ENCODE results near the gene C3orf33. TPM values are rescaled to one million over a fixed set of nuclear protein-coding genes. Genes with fewer than 3 reads are reported as not detected.

The C3orf33 gene
- total and polyA plus RNA-seq, 9 of the 15 experiments (the other 6 are each of a cell fraction or from before 2014, with no cell fraction given) = 4.1 to 10.2 (median 6.0) TPM

DNA sequence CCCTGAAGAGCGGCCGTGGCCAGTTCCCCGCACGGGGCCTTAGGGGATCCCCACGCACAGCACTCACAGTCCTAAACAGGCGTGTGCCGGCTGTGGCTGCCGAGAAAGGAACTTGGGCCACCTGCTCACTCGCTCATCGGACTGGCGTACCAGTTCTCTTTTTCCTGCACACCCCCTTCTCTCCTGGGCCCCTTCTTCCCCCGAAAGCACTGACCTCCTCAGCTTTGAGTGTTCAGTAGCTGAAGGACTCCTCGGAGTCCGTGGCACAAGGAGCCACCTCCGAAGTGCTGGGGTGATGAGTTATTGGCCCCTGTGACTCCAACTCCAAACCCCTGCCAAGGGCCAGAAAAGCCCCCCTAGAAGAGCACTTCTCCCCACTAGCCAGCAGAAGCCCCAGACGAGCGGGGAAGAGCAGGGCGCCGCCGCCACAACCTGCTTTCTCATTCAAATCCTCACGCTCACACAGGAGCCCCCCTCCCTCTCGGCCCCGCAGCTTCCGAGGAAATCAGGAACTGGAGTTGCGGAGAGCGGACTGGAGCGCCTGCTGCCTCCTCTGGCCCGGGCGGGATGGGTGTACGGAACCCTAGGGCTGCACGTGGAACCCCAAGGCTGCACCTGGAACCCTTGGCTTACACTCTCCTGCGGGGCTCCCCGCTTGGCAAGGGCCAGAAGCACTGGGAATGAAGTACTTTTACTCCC is 61.3 kb downstream of the C3orf33 start, which contains the start of gene PLCH1 (continued):
- TF ChIP-seq, protein P1, sequence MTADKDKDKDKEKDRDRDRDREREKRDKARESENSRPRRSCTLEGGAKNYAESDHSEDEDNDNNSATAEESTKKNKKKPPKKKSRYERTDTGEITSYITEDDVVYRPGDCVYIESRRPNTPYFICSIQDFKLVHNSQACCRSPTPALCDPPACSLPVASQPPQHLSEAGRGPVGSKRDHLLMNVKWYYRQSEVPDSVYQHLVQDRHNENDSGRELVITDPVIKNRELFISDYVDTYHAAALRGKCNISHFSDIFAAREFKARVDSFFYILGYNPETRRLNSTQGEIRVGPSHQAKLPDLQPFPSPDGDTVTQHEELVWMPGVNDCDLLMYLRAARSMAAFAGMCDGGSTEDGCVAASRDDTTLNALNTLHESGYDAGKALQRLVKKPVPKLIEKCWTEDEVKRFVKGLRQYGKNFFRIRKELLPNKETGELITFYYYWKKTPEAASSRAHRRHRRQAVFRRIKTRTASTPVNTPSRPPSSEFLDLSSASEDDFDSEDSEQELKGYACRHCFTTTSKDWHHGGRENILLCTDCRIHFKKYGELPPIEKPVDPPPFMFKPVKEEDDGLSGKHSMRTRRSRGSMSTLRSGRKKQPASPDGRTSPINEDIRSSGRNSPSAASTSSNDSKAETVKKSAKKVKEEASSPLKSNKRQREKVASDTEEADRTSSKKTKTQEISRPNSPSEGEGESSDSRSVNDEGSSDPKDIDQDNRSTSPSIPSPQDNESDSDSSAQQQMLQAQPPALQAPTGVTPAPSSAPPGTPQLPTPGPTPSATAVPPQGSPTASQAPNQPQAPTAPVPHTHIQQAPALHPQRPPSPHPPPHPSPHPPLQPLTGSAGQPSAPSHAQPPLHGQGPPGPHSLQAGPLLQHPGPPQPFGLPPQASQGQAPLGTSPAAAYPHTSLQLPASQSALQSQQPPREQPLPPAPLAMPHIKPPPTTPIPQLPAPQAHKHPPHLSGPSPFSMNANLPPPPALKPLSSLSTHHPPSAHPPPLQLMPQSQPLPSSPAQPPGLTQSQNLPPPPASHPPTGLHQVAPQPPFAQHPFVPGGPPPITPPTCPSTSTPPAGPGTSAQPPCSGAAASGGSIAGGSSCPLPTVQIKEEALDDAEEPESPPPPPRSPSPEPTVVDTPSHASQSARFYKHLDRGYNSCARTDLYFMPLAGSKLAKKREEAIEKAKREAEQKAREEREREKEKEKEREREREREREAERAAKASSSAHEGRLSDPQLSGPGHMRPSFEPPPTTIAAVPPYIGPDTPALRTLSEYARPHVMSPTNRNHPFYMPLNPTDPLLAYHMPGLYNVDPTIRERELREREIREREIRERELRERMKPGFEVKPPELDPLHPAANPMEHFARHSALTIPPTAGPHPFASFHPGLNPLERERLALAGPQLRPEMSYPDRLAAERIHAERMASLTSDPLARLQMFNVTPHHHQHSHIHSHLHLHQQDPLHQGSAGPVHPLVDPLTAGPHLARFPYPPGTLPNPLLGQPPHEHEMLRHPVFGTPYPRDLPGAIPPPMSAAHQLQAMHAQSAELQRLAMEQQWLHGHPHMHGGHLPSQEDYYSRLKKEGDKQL (CRISPR knock-in tag; IDR thresholded peaks at IDR 0.05; ENCODE audit: borderline replicate concordance) = no peak
- TF ChIP-seq, protein P2, sequence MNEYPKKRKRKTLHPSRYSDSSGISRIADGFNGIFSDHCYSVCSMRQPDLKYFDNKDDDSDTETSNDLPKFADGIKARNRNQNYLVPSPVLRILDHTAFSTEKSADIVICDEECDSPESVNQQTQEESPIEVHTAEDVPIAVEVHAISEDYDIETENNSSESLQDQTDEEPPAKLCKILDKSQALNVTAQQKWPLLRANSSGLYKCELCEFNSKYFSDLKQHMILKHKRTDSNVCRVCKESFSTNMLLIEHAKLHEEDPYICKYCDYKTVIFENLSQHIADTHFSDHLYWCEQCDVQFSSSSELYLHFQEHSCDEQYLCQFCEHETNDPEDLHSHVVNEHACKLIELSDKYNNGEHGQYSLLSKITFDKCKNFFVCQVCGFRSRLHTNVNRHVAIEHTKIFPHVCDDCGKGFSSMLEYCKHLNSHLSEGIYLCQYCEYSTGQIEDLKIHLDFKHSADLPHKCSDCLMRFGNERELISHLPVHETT (CRISPR knock-in tag; conservative IDR thresholded peaks at IDR 0.05 in 1 of 2, IDR thresholded peaks at IDR 0.05 in 1 of 2) = no peak
- TF ChIP-seq PHF20 (IDR thresholded peaks at IDR 0.05; ENCODE audit: partially characterized antibody) = no peak
- no peak for TF ChIP-seq TEAD4 (IDR thresholded peaks at IDR 0.05; ENCODE audit: low read length)
- no peak for TF ChIP-seq TEAD4 (CRISPR knock-in tag; IDR thresholded peaks at IDR 0.05; ENCODE audit: borderline replicate concordance)
- peak in 1 of 2 experiments; percentile 18; a peak in 1 of 4 replicates for TF ChIP-seq KDM1A (IDR thresholded peaks at IDR 0.05)
- no peak for TF ChIP-seq ZBTB17 (CRISPR knock-in tag; IDR thresholded peaks at IDR 0.05)
- TF ChIP-seq, protein P3, sequence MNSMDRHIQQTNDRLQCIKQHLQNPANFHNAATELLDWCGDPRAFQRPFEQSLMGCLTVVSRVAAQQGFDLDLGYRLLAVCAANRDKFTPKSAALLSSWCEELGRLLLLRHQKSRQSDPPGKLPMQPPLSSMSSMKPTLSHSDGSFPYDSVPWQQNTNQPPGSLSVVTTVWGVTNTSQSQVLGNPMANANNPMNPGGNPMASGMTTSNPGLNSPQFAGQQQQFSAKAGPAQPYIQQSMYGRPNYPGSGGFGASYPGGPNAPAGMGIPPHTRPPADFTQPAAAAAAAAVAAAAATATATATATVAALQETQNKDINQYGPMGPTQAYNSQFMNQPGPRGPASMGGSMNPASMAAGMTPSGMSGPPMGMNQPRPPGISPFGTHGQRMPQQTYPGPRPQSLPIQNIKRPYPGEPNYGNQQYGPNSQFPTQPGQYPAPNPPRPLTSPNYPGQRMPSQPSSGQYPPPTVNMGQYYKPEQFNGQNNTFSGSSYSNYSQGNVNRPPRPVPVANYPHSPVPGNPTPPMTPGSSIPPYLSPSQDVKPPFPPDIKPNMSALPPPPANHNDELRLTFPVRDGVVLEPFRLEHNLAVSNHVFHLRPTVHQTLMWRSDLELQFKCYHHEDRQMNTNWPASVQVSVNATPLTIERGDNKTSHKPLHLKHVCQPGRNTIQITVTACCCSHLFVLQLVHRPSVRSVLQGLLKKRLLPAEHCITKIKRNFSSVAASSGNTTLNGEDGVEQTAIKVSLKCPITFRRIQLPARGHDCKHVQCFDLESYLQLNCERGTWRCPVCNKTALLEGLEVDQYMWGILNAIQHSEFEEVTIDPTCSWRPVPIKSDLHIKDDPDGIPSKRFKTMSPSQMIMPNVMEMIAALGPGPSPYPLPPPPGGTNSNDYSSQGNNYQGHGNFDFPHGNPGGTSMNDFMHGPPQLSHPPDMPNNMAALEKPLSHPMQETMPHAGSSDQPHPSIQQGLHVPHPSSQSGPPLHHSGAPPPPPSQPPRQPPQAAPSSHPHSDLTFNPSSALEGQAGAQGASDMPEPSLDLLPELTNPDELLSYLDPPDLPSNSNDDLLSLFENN (IDR thresholded peaks at IDR 0.05; ENCODE audit: low read depth in 2 of 2, low read length in 2 of 2) = no peak
- no peak for TF ChIP-seq TAF7 (tag; IDR thresholded peaks at IDR 0.05)
- no peak for TF ChIP-seq ZNF785 (CRISPR knock-in tag; IDR thresholded peaks at IDR 0.05)
- no peak for TF ChIP-seq RBM25 (IDR thresholded peaks at IDR 0.05; ENCODE audit: low read depth, low read length, severe bottlenecking)
- TF ChIP-seq ETV6 (IDR thresholded peaks at IDR 0.05; ENCODE audit: borderline replicate concordance in 1 of 2, low read depth in 2 of 2, low read length in 1 of 2) = no peak
- TF ChIP-seq ETV6 (CRISPR knock-in tag; IDR thresholded peaks at IDR 0.05; ENCODE audit: borderline replicate concordance) = no peak
- peak in 2 of 3 experiments; percentile 25 to 51 for TF ChIP-seq YY1 (IDR thresholded peaks at IDR 0.05; ENCODE audit: borderline replicate concordance in 1 of 3, control insufficient read depth in 1 of 3, extremely low read depth in 1 of 3, insufficient read depth in 3 of 3, insufficient read length in 1 of 3, insufficient replicate concordance in 2 of 3, low read depth in 1 of 3, low read length in 2 of 3)
- no peak for TF ChIP-seq ESRRA (IDR thresholded peaks at IDR 0.05; ENCODE audit: borderline replicate concordance, low read depth)
- TF ChIP-seq GATA2 (CRISPR knock-in tag; IDR thresholded peaks at IDR 0.05) = peak; percentile 18; the same call in 1 of the 2 replicates
